Endodermal cell (in vitro differentiated cells): ENCODE data around the gene LARP1. TPM values are rescaled to one million over a fixed set of nuclear protein-coding genes. Genes with fewer than 3 reads are reported as not detected.
A peak's percentile ranks its signal among the peaks of the same experiment; 100 is the strongest.

Experiments used
- DNase-seq: peaks from one replicate; pipeline ENCODE4 v3.0.0-alpha.2; 2017
- H3K27ac ChIP-seq: 2 replicates; pipeline ENCODE4 v1.5.1; 2013; ENCODE audit warnings: mild to moderate bottlenecking, low read depth, low read length, moderate library complexity
- H3K27me3 ChIP-seq: 2 replicates; pipeline ENCODE4 v1.6.1; 2013; ENCODE audit warnings: mild to moderate bottlenecking, low read length, moderate library complexity; ENCODE audit not compliant: insufficient read depth, control insufficient read depth, poor library complexity, severe bottlenecking
- H3K36me3 ChIP-seq: 2 replicates; pipeline ENCODE4 v1.7.0; 2013; ENCODE audit warnings: mild to moderate bottlenecking, low read length, moderate library complexity; ENCODE audit not compliant: control insufficient read depth, insufficient read depth
- H3K4me1 ChIP-seq: one replicate; pipeline ENCODE4 v1.7.0; 2013; ENCODE audit warnings: low read length; ENCODE audit not compliant: control insufficient read depth, insufficient read depth
- H3K4me3 ChIP-seq: 2 replicates; pipeline ENCODE4 v1.5.1; 2013; ENCODE audit warnings: mild to moderate bottlenecking, low read length, moderate library complexity
- H3K9ac ChIP-seq: 2 replicates; pipeline ENCODE4 v1.6.1; 2013; ENCODE audit warnings: mild to moderate bottlenecking, low read length, moderate library complexity; ENCODE audit not compliant: poor library complexity, severe bottlenecking; ENCODE audit errors: extremely low read depth
- H3K9me3 ChIP-seq: 2 replicates; pipeline ENCODE4 v1.6.1; 2013; ENCODE audit warnings: mild to moderate bottlenecking, low read length, moderate library complexity; ENCODE audit not compliant: control insufficient read depth
- H3K27ac Mint-ChIP-seq: 2 replicates; pipeline ENCODE4 v1.8.0; 2020; ENCODE audit warnings: mixed read lengths
- H3K27me3 Mint-ChIP-seq: 2 replicates; pipeline ENCODE4 v1.8.0; 2021; ENCODE audit warnings: mild to moderate bottlenecking, mixed read lengths; ENCODE audit not compliant: insufficient read depth
- H3K36me3 Mint-ChIP-seq: 2 replicates; pipeline ENCODE4 v1.8.0; 2020; ENCODE audit warnings: low read depth, mixed read lengths
- H3K4me1 Mint-ChIP-seq: 2 replicates; pipeline ENCODE4 v1.8.0; 2020; ENCODE audit warnings: mixed read lengths
- H3K4me3 Mint-ChIP-seq: 2 replicates; pipeline ENCODE4 v1.8.0; 2020; ENCODE audit warnings: mild to moderate bottlenecking, moderate library complexity, mixed read lengths
- H3K9me3 Mint-ChIP-seq: 2 replicates; pipeline ENCODE4 v1.8.0; 2020; ENCODE audit warnings: mild to moderate bottlenecking, mixed read lengths
- WGBS, 2 experiments: methylation state at CpG; one replicate each; pipeline versions ENCODE4 v1.1.5 to v1.1.7; 2013; ENCODE audit warnings: missing lambda C conversion rate in 2 of 2, mixed read lengths in 1 of 2; ENCODE audit not compliant: insufficient coverage in 1 of 2, insufficient read length in 1 of 2; 5-methylcytosine and 5-hydroxymethylcytosine counted together
- total RNA-seq, 2 donors: library from RNA; stranded (reverse); fragmentation: NEBNext Ultra II Directional in 1 of 2; extraction: Animal tissue kit (Norgen Biotek cat#: 25700) in 1 of 2; gene quantifications; 2 replicates in 1 of 2; 3 replicates in 1 of 2; pipeline ENCODE4 v1.2.1, GENCODE V29; 2021
- TF ChIP-seq, protein P1 (sequence below): fragments of 200-600 bp; sonication (generic); conservative IDR thresholded peaks from 2 replicates; pipeline ENCODE4 v1.5.0; 2021; ENCODE audit warnings: antibody characterized with exemption, mild to moderate bottlenecking

The LARP1 gene
- total RNA-seq, 2 donors from 2014 or later = 193 to 273 TPM

DNA sequence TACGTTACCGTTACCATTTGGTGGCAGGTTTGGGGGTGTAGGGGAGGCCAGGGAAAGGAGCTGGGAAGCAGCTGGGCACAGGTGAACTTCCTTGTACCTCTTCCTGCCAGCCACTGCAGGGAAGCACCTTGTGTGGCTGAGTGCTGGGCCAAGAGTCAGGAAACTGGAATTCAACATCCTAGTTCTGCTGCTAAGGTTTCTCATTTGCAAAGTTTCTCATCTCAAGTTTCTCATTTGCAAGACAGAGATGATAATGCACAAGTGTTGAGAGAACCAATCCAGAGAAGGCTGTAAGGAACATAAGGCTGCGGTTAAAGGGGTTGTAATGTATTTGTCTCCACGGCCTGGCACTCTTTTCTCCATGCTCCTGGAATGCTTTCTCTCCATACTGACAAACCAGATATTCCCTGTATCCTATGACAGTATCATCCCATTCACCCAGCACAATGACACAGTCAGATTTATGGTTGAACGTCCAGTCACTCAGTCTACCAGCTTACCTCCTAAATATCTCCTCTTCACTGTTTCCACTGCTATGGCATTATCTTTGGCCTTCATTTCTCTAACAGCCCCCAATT, 33.6 kb upstream of the LARP1 start:
- Histone ChIP-seq H3K27me3 (no peaks in the 10 kb centered on the region), H3K9me3 (no peaks in the 10 kb centered on the region), H3K27ac (no peak overlapping the region), H3K4me3 (no peak overlapping the region), H3K9ac (no peak overlapping the region), H3K4me1 (no peaks in the 10 kb centered on the region), H3K36me3 (no peaks in the 10 kb centered on the region)
- H3K27ac Mint-ChIP-seq = peak overlapping the region; percentile 84
- peaks cover 37% of the 10 kb centered on the region for H3K4me1 Mint-ChIP-seq
- H3K9me3 Mint-ChIP-seq = no peaks in the 10 kb centered on the region
- no peak overlapping the region for H3K4me3 Mint-ChIP-seq
- DNase-seq = peak; percentile 70
- H3K27me3 Mint-ChIP-seq = no peaks in the 10 kb centered on the region
- H3K36me3 Mint-ChIP-seq = peaks cover 6% of the 10 kb centered on the region
- TF ChIP-seq, protein P1, sequence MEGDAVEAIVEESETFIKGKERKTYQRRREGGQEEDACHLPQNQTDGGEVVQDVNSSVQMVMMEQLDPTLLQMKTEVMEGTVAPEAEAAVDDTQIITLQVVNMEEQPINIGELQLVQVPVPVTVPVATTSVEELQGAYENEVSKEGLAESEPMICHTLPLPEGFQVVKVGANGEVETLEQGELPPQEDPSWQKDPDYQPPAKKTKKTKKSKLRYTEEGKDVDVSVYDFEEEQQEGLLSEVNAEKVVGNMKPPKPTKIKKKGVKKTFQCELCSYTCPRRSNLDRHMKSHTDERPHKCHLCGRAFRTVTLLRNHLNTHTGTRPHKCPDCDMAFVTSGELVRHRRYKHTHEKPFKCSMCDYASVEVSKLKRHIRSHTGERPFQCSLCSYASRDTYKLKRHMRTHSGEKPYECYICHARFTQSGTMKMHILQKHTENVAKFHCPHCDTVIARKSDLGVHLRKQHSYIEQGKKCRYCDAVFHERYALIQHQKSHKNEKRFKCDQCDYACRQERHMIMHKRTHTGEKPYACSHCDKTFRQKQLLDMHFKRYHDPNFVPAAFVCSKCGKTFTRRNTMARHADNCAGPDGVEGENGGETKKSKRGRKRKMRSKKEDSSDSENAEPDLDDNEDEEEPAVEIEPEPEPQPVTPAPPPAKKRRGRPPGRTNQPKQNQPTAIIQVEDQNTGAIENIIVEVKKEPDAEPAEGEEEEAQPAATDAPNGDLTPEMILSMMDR = no peak
- 62 to 63% methylated on average over 4 to 5 of the region's 5 CpGs for WGBS, 2 experiments

DNA sequence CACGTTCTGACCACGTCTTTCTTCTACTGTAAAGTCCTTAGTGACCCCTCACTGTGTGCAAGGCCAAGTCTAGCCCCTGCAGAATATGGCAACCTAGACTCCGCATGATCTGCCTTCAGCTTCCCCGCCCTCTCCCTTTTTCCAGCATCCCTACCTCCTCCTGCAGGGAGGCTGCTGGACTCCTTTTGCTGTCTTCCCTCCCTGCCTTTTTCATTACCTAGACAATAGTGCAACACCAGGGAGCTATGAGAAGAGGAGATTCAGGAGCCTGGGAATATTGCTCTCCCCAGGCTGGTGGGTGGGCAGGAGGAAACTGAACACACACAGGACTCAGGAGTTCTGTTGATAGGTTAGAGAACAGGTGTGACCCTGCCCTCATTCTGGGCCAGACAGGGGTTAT, 33.1 kb upstream of the LARP1 start:
- Mint-ChIP-seq H3K27me3 (no peaks in the 10 kb centered on the region), H3K36me3 (peaks cover 6% of the 10 kb centered on the region), H3K9me3 (no peaks in the 10 kb centered on the region), H3K4me3 (no peak overlapping the region), H3K27ac (peak overlapping the region; percentile 17), H3K4me1 (peaks cover 42% of the 10 kb centered on the region)
- DNase-seq = no peak
- TF ChIP-seq, protein P1 = no peak
- H3K27ac ChIP-seq = no peak overlapping the region
- no peaks in the 10 kb centered on the region for H3K9me3 ChIP-seq
- 57 to 68% methylated on average over 3 to 4 of the region's 4 CpGs for WGBS, 2 experiments
- no peaks in the 10 kb centered on the region for H3K4me1 ChIP-seq
- no peaks in the 10 kb centered on the region for H3K27me3 ChIP-seq
- no peak overlapping the region for H3K4me3 ChIP-seq
- H3K9ac ChIP-seq = no peak overlapping the region
- no peaks in the 10 kb centered on the region for H3K36me3 ChIP-seq

DNA sequence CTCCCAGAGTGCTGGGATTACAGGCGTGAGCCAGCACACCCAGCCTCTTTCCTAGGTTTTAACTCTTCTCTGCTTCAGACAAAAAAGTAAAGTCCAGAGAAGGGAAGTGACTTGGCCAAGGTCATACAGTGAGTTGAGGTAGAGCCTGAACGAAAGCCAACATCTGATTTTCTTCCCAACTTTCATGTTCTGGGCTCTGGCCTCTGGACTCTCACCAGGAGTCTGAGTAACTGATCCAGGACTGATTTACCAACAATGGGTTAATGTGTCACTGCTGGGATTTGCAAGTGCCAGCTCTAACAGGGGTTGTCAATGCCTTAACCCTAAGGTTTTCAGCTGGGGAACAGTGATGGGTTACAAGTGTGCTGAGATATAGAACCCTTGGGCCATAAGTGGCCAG, 32.2 kb upstream of the LARP1 start:
- no peak for DNase-seq
- Histone ChIP-seq H3K36me3 (no peaks in the 10 kb centered on the region), H3K9me3 (no peaks in the 10 kb centered on the region), H3K4me3 (no peak overlapping the region), H3K27ac (no peak overlapping the region), H3K27me3 (no peaks in the 10 kb centered on the region), H3K9ac (no peak overlapping the region), H3K4me1 (no peaks in the 10 kb centered on the region)
- Mint-ChIP-seq H3K27ac (no peak overlapping the region), H3K36me3 (peaks cover 6% of the 10 kb centered on the region), H3K27me3 (no peaks in the 10 kb centered on the region), H3K4me1 (peaks cover 42% of the 10 kb centered on the region), H3K4me3 (no peak overlapping the region), H3K9me3 (no peaks in the 10 kb centered on the region)
- WGBS, 2 experiments = 89 to 100% methylated on average over 1 to 2 of the region's 2 CpGs
- TF ChIP-seq, protein P1 = no peak
